AG10803 (cell line): ENCODE measurements around the gene CACNA1I.

ENCODE experiments used
- DNase-seq: peaks from one replicate; pipeline ENCODE4 v3.0.0; 2010; ENCODE audit warnings: low read depth
- H3K4me3 ChIP-seq: 2 replicates; pipeline ENCODE4 v1.5.1; 2011; ENCODE audit warnings: mild to moderate bottlenecking, low read length, control low read depth
- CTCF ChIP-seq: conservative IDR thresholded peaks from 2 replicates; pipeline ENCODE4 v1.5.1; 2011; ENCODE audit warnings: mild to moderate bottlenecking, low read length, control low read depth, inconsistent platforms

CACNA1I gene

GRCh38 chr22:39580795-39581194, 10.2 kb downstream of the CACNA1I start:
- no peak overlapping the region for H3K4me3 ChIP-seq
- TF ChIP-seq CTCF: no peak

GRCh38 chr22:39581303-39581702, 10.8 kb downstream of the CACNA1I start:
- no peak for DNase-seq
- H3K4me3 ChIP-seq: no peak overlapping the region
- no peak for TF ChIP-seq CTCF

More at GRCh38 chr22:39580795-39581194, 10.2 kb downstream of the CACNA1I start:
- no peak for DNase-seq

- no peak overlapping the region for H3K4me3 ChIP-seq
- no peak for TF ChIP-seq CTCF
- no peak for DNase-seq
Measured at GRCh38 chr22:39583066-39583667, 12.6 kb downstream of the CACNA1I start.

- TF ChIP-seq CTCF: no peak
- DNase-seq: no peak
Measured at GRCh38 chr22:39589875-39590274, 19.3 kb downstream of the CACNA1I start.

GRCh38 chr22:39592081-39593065, 21.8 kb downstream of the CACNA1I start:
- peak; percentile 77 for DNase-seq
- TF ChIP-seq CTCF: no peak
- no peak overlapping the region for H3K4me3 ChIP-seq

More at GRCh38 chr22:39589875-39590274, 19.3 kb downstream of the CACNA1I start:
- no peak overlapping the region for H3K4me3 ChIP-seq

- no peak for TF ChIP-seq CTCF
- no peak overlapping the region for H3K4me3 ChIP-seq
- DNase-seq: peak; percentile 14
Measured at GRCh38 chr22:39593066-39593930, 22.7 kb downstream of the CACNA1I start.
